KBM-7 (cell line): Measurements from ENCODE around the gene PDZD2.
"Not testable (repeated sequence)": the region's sequence is repeated elsewhere in the genome, so short reads cannot be mapped to it uniquely, and the experiment has no call there.

Experiments
- DNase-seq: peaks from one replicate; pipeline ENCODE4 v3.0.0-alpha.2; 2015
- in situ Hi-C: fragments of 300-500 bp; cut with MboI; formaldehyde crosslinking; loops from 2 replicates; pipeline ENCODE4 v1.14.3; 2020; ENCODE audit warnings: low sequenced_read_pairs, low pct_unique_long_range_greater_than_20kb, mixed read lengths

The PDZD2 gene

GRCh38 chr5:31638748-31639418 is at the start of gene PDZD2:
PDZD2 (plus strand) TSS chr5:31639131.
- DNase-seq: peak; percentile 80
- in situ Hi-C loops: no loop called here

DNA sequence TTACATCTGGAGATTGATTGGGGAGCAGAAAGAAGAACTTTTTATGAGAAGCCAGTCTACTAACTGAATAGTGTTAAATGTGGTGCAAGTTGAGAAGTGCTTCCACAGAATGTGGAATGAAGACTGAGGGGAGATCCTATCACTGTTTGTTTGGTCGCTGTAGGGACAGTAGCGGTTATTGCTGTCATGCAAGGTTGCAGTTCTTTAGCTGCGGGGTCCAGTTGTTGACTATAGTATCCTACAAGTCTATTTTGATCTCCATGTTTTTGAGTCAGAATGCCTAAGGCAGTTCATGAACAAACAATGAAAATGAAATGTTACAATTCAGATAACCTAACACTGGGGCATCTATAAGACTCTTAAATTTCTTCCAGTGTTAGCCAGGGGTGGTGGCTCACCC is 45.3 kb upstream of the PDZD2 start:
- no peak for DNase-seq
- in situ Hi-C loops: loop anchor here (25.0 kb wide), 1 partner anchor 219 kb away; no protein-coding TSS in a partner anchor

GRCh38 chr5:31596354-31596753 is 42.6 kb upstream of the PDZD2 start:
- in situ Hi-C loops: loop anchor here (25.0 kb wide), 1 partner anchor 216 kb away; no protein-coding TSS in a partner anchor
- no peak for DNase-seq

GRCh38 chr5:31598640-31599611 is 40.0 kb upstream of the PDZD2 start:
- in situ Hi-C loops: loop anchor here (25.0 kb wide), 1 partner anchor 213 kb away; no protein-coding TSS in a partner anchor
- DNase-seq: peak; percentile 14

DNA sequence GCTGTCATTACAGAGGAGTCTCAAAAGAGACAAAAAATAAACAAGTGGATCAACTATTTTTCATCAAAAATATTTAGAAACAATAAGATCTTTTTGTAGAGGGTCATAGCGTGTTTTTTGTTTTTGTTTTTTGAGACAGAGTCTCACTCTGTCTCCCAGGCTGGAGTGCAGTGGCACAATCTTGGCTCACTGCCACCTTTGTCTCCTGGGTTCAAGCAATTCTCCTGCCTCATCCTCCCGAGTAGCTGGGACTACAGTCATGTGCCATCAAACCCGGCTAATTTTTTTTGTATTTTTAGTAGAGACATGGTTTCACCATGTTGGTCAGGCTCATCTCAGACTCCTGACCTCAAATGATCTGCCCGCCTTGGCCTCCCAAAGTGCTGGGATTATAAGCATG is 36.6 kb upstream of the PDZD2 start:
- in situ Hi-C loops, DNase-seq: not testable (repeated sequence)

GRCh38 chr5:31604240-31604639 is 34.7 kb upstream of the PDZD2 start:
- no peak for DNase-seq
- in situ Hi-C loops: no loop called here

- in situ Hi-C loops: no loop called here
Measured at GRCh38 chr5:31604644-31605043, 34.3 kb upstream of the PDZD2 start.

DNA sequence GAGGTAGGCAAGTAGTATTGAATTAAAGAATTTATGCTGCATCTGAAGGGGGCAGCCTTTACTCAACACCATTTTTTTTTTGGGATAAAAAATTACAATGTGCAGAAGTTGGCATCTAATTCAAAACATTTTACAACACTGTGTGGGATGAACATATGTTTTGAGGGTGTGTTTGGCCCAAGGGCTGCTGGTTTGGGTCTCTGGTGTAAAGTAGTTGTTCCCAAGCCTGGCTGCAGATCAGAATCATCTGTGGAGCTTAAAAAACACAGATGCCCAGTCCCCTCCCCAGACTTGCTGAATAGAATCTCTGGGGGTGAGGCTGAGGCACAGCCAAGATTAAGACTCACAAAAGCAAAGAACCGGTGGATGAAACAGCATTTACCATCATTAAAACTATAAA is 33.0 kb upstream of the PDZD2 start:
- no peak for DNase-seq
- in situ Hi-C loops: no loop called here

More at GRCh38 chr5:31604644-31605043, 34.3 kb upstream of the PDZD2 start:
- DNase-seq: no peak

DNA sequence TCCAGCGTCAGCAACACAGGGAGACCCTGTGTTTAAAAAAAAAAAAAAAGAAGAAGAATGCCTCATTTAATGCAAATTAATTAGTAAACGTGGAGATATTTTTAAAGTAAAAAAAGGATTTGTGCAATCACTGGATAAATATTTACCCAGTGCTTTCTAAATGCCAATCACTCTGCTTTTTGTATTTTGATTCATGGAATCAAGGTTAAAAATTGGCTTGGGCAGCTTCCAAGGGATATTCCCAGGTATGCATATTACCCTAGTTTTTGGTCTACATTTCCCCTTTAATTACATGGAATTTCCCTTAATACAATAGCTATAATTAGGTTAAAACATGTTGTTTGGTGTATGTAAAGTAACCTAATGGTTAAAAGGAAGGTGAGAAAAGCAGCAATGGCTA is 31.4 kb upstream of the PDZD2 start:
- in situ Hi-C loops: no loop called here
- DNase-seq: no peak

DNA sequence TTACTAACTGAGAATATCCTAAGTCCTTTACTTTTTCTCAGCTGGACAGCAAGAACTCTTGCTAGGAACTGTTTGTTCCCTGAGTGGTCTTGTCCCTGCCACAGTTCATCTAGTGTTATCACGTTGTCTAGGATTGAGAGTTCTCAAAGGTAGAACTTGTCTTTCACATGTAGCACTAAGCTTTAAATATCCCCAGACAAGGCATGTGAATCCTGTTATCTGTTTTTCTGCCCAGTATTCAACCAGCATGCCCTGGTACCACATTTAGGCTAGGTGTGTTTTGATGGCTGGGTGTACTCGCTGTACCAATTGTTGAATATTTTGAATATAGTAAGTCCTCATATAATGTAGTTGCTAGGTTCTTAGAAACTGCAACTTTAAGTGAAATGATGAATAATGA is 27.9 kb upstream of the PDZD2 start:
- in situ Hi-C loops: no loop called here
- DNase-seq: no peak

DNA sequence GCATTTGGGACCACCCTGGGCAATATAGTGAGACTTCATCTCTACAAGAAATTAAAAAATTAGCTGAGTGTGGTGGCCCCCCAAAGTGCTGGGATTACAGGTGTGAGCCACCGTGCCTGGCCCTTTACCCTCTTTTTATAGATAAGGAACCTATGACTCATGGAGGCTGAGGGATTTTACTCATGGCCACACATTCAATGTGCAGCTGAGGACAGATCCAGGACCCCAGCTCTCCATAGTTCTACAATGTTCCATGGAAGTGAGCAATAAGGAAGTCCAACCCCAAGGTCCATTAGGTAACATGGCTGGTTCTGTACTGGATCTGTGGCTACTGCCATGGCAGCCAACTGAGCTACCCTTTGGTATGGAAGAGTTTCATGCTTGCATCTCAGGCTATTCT is 25.3 kb upstream of the PDZD2 start:
- no peak for DNase-seq
- in situ Hi-C loops: no loop called here

GRCh38 chr5:31614151-31615020 is 24.5 kb upstream of the PDZD2 start:
- in situ Hi-C loops: no loop called here
- no peak for DNase-seq

DNA sequence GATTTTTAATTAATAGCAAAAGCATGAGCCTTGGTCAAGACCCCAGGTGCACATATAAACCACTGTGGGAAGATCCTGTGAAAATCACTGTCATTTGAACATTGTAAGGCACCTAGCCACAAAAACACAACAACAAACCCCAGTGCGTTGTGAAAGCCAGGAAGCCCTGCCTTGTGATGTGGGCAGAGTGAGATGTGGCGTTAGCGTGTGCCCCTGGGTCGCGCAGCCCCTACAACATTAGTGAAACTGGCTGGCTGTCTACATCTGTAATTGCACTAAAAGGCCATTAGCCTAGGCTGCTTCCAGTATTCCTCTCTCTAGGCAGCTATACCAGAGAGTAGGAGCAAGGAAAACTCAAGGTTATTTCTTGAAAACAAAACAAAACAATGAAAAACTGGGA is 21.1 kb upstream of the PDZD2 start:
- in situ Hi-C loops: no loop called here

DNA sequence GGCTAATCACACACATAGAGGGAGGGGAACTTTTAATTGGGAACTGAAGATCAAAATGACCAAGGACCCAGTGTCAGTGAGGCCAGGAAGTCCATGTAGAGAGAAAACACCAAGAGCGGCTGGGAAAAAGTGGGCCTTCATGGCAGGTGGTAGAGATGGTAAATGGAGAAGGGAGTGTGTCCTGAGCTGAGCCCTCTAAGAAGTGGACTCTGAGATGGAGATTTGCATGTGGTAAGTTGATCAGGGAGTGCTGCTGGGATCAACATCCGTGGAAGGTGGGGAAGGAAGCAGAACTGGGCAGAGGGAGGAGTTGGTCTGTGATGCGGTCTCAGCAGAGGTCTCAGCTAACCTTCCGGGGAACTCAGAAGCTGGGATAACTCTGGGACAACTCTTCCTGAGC is 18.9 kb upstream of the PDZD2 start:
- DNase-seq: no peak
- in situ Hi-C loops: no loop called here

More for the DNA sequence above, 21.1 kb upstream of the PDZD2 start:
- DNase-seq: no peak

DNA sequence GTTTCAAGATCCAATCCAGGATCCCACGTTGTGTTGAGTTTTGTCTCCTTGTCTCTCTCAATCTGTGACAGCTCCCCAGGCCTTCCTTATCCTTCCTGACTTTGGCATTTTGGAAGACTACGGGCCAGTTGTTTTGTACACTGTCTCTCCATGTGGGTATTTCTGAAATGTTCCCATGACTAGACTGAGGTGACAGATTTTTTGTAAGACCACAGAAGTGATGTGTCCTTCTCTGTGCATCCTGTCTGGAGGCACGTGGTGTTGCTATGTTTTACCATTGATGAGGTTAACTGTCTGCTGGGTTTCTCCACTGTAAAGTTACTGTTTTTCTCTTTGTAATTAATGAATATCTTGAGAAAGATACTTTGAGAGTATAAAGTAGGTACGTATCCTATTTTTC is 15.7 kb upstream of the PDZD2 start:
- DNase-seq: no peak
- in situ Hi-C loops: no loop called here

GRCh38 chr5:31625394-31625793 is 13.5 kb upstream of the PDZD2 start:
- in situ Hi-C loops: no loop called here

GRCh38 chr5:31626156-31626555 is 12.8 kb upstream of the PDZD2 start:
- no peak for DNase-seq
- in situ Hi-C loops: no loop called here

More at GRCh38 chr5:31625394-31625793, 13.5 kb upstream of the PDZD2 start:
- DNase-seq: no peak

DNA sequence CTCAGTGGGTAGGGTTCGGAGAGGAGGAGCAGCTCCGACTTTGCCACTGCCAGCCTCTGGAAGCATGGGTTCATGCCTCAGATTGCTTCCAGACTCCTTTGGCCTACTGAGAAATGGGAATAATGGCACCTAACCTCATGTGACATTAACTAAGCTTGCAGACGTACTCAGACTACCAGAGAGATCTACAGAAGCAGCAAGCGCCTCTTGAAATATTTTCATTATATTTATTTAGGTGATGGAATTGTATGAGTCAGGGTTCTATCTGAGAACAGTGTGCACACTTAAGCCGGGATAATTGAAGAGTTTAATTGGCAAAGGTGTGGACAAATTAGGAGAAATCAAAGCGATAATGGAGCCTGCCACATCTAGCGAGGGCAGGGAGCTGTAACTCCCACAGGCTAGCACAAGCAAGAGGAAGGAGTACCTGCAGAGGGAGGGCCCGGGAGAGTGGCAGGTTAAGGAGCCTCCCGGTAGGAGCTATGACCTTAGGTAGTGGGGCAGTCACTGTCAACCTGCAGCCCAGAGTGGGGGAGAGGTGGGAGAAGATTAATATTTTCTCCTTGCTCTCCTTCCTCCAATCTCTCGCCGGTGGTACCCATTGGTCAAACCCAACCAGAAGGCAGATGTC is 12.2 kb upstream of the PDZD2 start:
- no peak for DNase-seq
- in situ Hi-C loops: no loop called here

- in situ Hi-C loops: no loop called here
Measured at GRCh38 chr5:31630931-31631330, 8.0 kb upstream of the PDZD2 start.

More at GRCh38 chr5:31630931-31631330, 8.0 kb upstream of the PDZD2 start:
- DNase-seq: no peak
